Left kidney (tissue), 8 donors: ENCODE measurements around the gene RBBP4. TPM values are rescaled to one million over a fixed set of nuclear protein-coding genes. Genes with fewer than 3 reads are reported as not detected.
"Not testable (repeated sequence)": the region's sequence is repeated elsewhere in the genome, so short reads cannot be mapped to it uniquely, and the experiment has no call there.

Source experiments
- DNase-seq: peaks from one replicate; pipeline ENCODE4 v3.0.0-alpha.2; 2013
- long read RNA-seq, 8 donors: transcript quantifications; one replicate each; lab custom pipeline, GENCODE V29; 2026
- polyA plus RNA-seq: library from polyadenylated mRNA; unstranded; fragments of 120-200 nt; gene quantifications from one replicate; pipeline ENCODE4 v1.2.1, GENCODE V29; 2013; ENCODE audit not compliant: insufficient read length

RBBP4 gene
- 379 TPM for polyA plus RNA-seq
- long read RNA-seq, donor 1, full-length matches to known transcripts, result 121 of 138 reads
- long read RNA-seq, donor 1, partial matches to known transcripts, result 17 of 138 reads
- long read RNA-seq, donor 1, other reads (novel, unspliced or antisense), result 0 of 138 reads
- long read RNA-seq, donor 2, full-length matches to known transcripts, result 68 of 91 reads
- long read RNA-seq, donor 2, partial matches to known transcripts, result 23 of 91 reads
- long read RNA-seq, donor 2, other reads (novel, unspliced or antisense), result 0 of 91 reads
- long read RNA-seq, donor 3, full-length matches to known transcripts, result 74 of 86 reads
- long read RNA-seq, donor 3, partial matches to known transcripts, result 6 of 86 reads
- long read RNA-seq, donor 3, other reads (novel, unspliced or antisense), result 6 of 86 reads
- long read RNA-seq, donor 4, full-length matches to known transcripts, result 10 of 10 reads
- long read RNA-seq, donor 4, partial matches to known transcripts, result 0 of 10 reads
- long read RNA-seq, donor 4, other reads (novel, unspliced or antisense), result 0 of 10 reads
- long read RNA-seq, donor 5, full-length matches to known transcripts, result 91 of 91 reads
- long read RNA-seq, donor 5, partial matches to known transcripts, result 0 of 91 reads
- long read RNA-seq, donor 5, other reads (novel, unspliced or antisense), result 0 of 91 reads
- long read RNA-seq, donor 6, full-length matches to known transcripts, result 91 of 110 reads
- long read RNA-seq, donor 6, partial matches to known transcripts, result 19 of 110 reads
- long read RNA-seq, donor 6, other reads (novel, unspliced or antisense), result 0 of 110 reads
- long read RNA-seq, donor 7, full-length matches to known transcripts, result 106 of 121 reads
- long read RNA-seq, donor 7, partial matches to known transcripts, result 10 of 121 reads
- long read RNA-seq, donor 7, other reads (novel, unspliced or antisense), result 5 of 121 reads
- long read RNA-seq, donor 8, full-length matches to known transcripts, result 40 of 40 reads
- long read RNA-seq, donor 8, partial matches to known transcripts, result 0 of 40 reads
- long read RNA-seq, donor 8, other reads (novel, unspliced or antisense), result 0 of 40 reads

DNA sequence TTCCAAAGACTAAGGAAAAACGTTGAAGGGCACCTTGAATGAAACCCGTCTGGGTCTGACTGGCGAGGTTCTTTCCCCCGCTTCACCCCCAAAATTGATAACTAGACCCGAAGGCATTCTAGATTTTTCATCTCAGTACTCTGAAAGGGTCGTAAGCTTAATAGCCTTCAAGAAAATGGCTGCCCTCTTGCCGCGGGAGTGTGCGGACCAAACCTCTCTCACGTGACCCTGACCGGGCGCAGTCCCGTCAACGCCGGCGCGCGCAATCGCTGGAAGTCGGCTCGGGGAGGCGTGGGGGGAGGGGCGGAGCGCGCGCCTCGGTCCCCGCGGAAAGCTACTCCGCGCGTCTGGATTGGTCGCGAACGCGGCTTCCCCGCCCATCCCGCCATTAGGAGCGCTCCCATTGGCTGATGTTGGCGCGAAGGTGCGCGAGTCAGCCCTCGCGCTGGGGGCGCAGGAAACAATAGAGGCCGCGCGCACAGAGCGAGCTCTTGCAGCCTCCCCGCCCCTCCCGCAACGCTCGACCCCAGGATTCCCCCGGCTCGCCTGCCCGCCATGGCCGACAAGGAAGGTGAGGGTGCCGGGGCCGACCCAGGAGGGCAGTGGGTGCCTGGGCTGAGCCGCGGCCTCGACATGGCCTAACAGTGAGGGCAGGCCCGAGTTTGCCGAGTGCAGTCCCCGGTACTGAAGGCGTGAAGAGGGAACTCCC lies at the start of gene RBBP4:
Gene RBBP4, plus strand, starts transcription at position 457 of the 709 bp plus-strand sequence. Its CDS starts 99 bp downstream, at position 556.
- peak; percentile 96 for DNase-seq

DNA sequence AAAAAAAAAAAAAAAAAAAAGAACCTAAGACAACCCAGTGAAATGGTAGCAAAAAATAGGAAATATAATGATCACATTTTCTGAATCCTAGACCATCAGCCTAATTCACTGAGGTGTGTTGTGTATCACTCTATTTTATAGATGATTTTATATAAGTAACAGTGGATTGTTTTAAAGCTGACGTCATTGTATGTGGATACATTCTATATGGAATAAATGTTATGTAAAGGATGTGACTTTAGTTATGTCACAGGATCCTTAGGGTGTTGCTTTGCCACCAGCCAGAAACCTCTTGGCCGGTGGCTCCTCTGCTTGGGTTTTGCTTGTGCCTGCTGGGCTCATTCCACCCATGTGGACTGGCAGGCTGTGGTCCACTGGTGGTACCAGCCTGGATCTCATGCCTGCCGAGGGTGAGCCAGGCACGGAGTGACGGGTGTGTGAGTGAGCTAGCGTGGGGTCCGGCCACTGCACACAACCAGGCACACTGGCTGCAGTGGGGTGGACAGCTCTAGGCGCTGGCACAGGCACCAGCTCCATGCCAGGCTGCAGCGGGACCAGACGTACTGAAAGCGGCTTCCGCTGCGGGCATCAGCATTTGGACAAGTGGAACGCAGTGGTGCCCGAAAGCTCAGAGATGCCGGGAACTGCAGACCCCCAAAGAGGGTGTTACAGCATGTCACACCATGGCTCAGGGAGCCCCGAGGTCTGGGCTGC lies 45.1 kb upstream of the RBBP4 start:
- DNase-seq, result no peak

DNA sequence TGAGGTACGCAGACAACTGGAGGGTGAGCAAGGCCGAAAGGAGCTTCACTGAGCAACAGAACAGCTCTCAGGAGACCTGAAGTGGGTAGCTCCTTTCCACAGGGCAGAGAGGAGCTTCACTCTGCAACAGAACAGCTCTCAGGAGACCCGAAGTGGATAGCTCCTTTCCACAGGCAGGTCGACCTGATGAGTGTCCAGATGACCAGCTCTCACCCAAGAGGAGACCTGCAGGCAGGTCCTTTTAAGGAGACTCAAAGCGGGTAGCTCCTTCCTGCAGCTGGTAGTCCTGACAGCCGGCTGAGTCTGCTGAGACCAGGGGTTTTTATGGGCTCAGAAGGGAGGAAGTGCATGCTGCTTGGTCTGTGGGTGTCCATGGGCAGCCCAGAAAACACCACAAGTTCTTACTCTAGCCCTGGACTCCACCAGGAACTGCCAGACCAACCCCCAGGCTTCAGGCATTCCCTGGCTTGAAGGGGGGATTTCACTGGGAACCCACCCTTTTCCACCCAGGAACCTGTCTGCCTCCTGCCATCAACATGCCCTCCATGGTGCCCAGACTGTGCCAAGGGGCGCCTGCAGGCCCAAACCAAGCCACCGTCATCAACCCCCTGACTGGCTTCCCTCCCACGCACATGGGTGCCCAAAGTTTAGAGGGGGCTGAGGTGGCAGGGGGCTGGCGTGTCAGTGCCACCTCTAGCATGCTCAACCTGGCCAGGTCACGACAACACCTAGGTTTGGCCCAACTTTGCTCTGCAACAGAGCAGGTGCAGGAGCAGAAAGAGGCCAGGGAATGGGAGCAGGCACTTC lies 44.2 kb upstream of the RBBP4 start:
- no peak for DNase-seq

DNA sequence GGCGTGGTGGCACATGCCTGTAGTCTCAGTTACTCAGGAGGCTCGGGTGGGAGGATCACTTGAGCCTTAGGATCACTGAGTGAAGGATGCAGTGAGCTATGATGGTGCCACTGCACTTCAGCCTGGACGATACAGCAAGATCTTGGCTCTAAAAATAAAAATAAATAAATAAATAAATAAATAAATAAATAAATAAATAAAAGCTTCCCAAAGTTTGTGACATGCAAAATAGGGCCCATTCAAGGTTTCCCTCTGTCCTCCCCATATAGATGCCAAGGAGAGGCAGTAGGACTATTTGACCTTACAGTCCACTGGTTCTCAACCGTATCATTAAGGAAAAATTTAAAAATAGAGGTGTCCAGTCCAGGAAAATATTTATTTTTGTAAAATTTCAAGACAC lies 41.8 kb upstream of the RBBP4 start:
- DNase-seq, result no peak

DNA sequence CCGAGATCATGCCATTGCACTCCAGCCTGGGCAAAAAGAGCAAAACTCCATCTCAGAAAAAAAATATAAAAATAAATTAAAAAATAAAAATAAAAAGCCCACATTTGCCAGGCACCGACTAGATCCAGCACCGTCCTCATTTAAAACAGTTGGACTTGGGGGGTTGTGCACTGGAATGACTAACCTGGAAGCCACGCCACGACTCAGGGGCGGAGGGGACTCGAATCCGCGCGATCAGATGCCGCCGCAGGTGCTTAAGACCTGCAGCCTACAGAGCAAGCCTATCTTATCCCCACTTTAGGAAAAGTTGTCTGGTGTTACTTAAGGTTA lies 39.2 kb upstream of the RBBP4 start:
- DNase-seq, result peak; percentile 4

DNA sequence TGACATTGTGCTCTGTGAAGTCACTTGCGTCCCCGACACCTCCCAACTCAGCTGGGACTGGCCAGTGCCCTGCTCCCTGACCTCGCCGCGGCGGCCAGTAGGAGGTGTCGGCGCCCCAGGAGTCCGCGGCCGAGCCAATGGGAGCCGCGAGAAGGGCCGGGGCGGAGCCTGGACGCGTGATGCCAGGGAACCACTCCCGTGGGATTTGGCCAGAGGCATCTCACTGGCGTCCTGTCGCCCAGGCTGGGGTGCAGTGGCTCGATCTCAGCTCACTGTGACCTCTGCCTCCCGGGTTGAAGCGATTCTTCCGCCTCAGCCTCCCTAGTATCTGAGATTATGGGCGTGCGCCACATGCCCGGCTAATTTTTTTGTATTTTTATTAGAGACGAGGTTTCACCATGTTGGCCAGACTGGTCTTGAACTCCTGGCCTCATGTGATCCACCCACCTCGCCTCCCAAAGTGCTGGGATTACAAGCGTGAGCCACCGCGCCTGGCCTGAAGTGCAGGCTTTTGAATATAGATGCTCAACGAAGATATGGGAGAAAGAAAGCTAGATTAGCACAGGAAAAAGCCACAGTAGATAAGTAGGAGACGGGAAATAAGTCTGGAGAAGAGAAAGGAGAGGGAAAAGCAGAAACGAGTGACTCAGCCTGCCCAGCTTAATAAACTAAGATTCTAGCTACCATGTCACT lies 38.7 kb upstream of the RBBP4 start:
- peak; percentile 58 for DNase-seq

DNA sequence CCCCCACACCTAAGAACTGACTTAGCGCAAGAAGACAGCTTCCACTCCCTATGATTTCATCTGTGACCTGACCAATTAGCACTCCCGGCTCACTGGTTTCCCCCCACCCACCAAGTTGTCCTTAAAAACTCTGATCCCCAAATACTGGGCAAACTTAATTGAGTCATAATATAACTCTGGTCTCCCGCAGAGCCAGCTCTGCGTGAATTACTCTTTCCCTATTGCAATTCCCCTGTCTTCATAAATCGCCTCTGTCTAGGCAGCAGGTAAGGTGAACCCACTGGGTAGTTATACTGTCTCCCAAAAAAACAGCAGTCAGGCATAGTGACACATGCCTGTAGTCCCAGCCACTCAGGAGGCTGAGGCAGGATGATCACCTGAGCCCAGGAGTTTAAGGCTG lies 37.5 kb upstream of the RBBP4 start:
- DNase-seq, result no peak

DNA sequence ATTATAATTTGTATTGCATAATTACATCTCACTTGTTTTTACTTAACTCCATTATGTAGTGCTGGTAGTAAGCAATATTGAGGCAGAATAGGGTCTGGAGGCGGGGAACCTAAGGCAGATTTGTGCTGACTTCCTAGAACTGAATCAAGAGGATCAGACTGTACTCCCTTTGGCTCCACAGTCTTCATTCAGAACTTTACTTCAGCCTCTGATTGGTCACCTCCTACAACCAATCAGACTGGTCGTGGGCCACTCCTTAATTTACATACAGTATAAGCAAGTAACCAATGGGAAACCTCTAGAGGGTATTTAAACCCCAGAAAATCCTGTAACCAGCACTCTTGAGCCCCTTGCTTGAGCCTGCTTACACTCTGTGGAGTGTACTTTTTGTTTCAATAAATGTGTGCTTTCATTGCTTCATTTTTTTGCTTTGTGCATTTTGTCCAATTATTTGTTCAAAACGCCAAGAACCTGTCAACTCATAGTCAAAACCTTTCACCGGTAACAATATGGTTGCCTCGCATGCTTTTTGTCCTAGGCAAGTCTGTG lies 32.3 kb upstream of the RBBP4 start:
- no peak for DNase-seq

DNA sequence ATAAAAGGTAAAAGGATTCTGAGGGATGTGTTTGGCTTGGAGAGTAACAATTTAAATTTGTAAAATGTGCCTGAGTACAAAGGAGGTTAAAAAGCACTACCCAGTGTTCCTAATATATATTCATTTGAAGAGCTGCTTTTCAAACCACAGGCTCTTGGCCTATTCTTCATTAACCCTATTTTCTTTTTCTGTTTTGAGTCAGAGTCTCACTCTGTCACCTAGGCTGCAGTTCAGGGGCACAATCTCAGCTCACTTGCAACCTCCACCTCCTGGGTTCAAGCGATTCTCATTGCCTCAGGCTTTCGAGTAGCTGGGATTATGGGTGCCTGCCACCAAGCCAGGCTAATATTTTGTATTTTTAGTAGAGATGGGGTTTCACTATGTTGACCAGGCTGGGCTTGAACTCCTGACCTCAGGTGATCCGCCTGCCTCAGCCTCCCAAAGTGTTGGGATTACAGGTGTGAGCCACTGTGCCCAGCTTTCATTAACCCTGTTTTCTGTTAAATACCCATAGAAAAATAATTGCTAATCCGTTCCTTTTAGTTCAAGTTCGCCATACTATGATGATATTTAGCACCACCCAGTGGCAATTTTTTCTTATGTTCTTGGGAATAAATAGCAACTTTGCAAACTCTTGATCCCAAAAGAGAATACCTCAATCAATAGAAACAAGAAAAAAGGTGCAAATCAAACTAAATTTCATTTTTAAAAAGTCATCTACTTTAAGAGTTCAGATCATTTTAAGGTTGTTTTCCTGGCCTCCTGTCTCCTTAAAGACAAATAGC lies 31.1 kb upstream of the RBBP4 start:
- peak; percentile 6 for DNase-seq

DNA sequence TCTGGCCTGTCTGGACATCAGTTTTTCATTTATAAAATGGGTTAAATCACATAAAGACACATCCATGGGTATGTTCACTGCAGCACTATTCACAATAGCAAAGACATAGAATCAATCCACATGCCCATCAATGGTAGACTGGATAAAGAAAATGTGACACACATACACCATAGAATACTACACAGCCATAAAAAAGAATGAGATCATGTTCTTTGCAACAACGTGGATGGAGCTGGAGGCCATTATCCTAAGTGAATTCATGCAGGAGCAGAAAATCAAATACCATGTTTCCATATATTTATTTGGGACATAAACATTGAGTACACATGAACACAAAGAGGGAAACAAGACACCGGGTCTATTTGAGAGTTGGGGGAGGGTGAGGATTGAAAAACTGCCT lies 28.8 kb upstream of the RBBP4 start:
- no peak for DNase-seq

DNA sequence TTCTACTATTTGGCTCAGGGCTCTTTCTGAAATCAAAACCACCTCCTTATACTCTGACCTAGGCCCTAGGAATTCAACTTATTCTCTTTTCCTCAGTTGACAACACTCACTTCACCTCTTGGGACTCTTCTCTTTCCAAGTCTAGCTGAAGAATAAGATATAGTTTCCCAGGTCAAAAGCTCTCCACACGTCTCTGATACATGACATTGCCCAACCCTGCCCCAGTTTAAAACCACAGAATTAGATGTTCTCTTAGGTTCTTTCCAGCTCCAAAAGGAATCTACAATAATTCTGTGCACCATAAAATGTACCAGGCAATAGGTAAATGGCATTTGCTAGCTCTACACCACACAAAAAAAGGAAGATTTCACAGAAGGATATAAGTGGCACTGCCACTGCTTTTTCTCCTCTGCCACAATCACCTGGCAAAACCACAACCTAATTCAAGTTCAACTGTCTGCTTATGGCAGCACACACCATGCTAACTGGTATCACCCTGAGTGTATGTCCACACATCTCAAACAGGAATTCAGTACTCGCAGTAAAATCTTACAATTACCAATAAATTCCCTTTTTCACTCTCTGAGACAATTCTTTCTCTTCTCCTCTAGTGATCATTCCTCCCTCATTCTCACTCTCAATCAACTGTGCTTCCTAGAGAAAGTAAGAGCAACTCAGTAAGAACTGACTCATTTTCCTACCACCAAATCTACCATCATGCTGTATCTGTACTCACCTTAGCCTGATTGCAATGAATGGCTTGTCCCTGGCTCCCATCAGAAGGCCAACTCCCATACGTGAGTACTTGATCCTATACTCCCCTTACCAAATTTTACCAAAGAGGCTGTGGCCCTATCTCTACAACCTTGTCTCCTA lies 28.0 kb upstream of the RBBP4 start:
- no peak for DNase-seq

DNA sequence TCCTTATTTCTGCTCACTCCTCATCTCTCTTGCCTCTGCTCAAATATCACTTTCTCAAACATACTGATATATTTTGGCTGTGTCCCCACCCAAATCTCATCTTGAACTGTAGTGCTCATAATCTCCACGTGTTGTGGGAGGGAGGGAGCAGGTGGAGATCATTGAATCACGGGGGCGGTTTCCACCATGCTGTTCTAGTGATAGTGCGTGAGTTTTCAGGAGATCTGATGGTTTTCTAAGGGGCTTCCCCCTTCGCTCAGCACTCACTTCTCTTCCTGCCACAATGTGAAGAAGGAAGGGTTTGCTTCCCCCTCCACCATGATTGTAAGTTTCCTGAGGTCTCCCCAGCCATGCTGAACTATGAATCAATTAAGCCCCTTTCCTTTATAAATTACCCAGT lies 27.2 kb upstream of the RBBP4 start:
- no peak for DNase-seq

DNA sequence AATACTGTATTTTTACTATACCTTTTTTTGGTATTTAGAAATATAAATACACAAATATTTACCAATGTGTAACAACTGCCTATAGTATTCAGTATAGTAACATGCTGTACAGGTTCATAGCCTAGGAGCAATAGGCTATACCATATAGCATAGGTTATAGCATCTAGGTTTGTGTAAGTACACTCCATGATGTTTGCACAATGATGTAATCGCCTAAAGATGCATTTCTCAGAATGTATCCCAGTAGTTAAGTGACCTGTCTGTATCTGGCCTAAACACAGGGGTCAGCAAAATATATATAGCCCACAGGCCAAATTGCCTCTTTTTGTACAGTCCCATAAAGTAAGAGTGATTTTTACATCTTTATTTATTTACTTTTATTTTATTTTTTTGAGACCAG lies 24.8 kb upstream of the RBBP4 start:
- DNase-seq, result no peak

DNA sequence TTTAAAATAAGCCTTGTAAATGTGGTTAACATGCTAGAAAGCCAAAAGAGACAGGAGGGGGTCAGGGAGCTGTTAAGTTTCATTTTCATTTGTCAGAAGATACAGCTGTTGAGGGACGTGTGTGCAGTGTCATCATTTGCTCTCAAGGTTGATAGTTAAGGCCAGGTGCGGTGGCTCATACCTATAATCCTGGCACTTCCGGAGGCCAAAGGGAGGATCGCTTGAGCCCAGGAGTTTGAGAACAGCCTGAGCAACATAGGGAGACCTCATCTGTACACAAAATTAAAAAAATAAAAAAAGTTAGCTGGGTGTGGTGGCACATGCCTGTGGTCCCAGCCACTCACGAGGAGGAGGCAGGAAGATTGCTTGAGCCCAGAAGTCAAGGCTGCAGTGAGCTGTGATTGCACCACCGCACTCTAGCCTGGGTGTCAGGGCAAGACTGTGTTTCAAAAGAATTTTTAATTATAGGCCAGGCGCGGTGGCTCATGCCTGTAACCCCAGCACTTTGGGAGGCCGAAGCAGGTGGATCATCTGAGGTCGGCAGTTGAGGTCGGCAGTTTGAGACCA lies 23.3 kb upstream of the RBBP4 start:
- DNase-seq, result no peak

DNA sequence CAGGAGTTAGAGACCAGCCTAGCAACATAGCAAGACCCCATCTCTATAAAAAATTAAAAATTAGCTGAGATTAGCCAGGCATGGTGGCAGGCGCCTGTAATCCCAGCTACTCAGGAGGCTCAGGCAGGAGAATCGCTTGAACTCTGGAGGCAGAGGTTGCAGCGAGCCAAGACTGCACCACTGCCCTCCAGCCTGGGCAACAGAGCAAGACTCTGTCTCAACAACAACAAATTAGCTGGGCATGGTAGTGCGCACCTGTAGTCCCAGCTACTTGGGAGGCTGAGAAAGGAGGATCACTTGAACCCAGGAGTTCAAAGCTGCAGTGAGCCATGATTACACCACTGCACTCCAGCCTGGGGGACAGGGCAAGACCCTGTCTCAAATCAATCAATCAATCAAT lies 20.8 kb upstream of the RBBP4 start:
- DNase-seq, result not testable (repeated sequence)

DNA sequence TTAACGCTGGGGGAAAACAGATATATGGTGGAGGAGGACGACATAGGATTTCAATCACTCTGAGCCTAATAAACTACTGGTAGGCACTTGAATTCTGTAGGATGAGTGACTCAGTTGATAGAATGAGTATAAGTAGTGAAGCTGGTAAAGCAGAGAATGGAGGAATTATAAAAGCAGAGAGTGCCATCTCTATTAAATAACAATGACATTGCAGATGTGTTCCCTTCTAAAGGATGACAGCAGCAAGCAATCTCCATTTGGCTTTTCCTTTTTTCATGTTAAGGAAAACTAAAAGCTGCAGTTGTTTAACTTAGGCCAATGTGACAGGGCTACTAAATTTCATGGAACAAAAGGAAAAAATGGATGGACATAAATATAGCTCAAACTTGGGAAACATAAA lies 18.2 kb upstream of the RBBP4 start:
- DNase-seq, result no peak

DNA sequence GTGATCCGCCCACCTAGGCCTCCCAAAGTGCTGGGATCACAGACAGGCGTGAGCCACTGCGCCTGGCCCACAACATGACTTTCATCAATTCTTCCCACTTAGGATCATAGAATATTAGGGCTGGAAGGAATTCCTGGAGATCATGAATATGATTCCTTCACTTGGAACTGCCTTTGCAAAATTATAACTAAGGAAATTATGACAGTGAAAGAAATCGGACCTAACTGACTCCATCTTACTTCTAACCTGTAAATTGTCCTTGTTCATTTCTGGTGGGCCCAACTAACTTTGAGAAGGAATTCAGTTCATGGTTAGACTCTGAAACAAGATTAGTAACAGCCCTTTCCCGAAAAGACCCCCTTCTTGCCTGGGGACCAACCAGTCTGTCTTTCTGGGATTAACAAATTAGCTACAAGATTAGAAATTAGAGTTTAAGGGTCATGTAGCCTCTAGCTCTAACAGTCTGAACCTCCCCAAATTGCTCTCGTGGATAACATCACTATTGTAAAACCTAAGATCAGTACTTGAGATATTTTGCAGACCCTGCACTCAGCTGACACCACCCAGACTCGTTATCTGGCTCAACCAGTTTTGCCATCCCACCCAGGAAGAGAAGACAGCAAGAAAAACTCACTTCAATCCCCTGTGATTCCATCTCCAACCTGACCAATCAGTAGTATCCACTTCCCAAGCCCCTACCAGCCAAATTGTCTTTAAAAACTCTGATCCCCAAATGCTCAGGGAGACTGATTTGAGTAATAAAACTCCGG lies 15.3 kb upstream of the RBBP4 start:
- no peak for DNase-seq
